Measurements from ENCODE around the gene TBCK. TPM values are rescaled to one million over a fixed set of nuclear protein-coding genes. Genes with fewer than 3 reads are reported as not detected.

The TBCK gene
- total and polyA plus RNA-seq, 3 experiments from 2014 or later, result 21.0 to 23.9 (median 21.7) TPM

DNA sequence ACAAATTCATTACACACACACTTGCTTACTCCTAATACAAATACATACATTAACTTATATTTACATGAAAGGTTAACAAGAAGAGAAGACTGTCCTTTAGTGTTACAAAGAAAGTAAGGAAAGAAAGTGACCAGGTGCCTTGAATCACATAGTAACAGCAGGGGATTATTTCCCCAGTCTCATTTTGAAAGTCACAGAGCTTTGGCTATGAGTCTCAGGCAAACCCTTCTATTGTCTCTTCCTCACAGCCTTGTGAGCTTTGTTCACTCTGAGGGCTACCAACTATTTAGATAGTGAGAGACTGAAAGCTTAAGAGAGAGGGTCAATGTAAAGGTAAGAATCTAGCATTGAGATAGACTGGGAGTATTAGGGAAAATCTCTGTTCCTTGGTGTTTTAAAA is 259.1 kb downstream of the TBCK start:
- no peaks in the 10 kb centered on the region for H3K27me3 ChIP-seq (ENCODE audit: insufficient read depth, low read length, poor library complexity, severe bottlenecking)
- Mint-ChIP-seq H3K36me3 (peaks cover 4 to 23% (median 7%) of the 10 kb centered on the region in 3 donors), H3K27me3 (no peaks in the 10 kb centered on the region), H3K9me3 (no peaks in the 10 kb centered on the region), H3K4me1 (no peaks in the 10 kb centered on the region), H3K4me3 (no peak overlapping the region), H3K27ac (no peak overlapping the region)
- H3K4me3 ChIP-seq (ENCODE audit: low read length), result no peak overlapping the region
- DNase-seq, result no peak
- no peaks in the 10 kb centered on the region for H3K36me3 ChIP-seq (ENCODE audit: insufficient read depth, low read length)
- H3K27ac ChIP-seq (ENCODE audit: low read depth, low read length), result no peak overlapping the region
- CTCF ChIA-PET, result no interaction called here
- POLR2A ChIA-PET, result no interaction called here
- H3K9me3 ChIP-seq (ENCODE audit: low read length), result no peaks in the 10 kb centered on the region
- H3K4me1 ChIP-seq (ENCODE audit: insufficient read depth, low read length), result no peaks in the 10 kb centered on the region

GRCh38 chr4:106051514-106051913 is 264.5 kb downstream of the TBCK start:
- no peaks in the 10 kb centered on the region for H3K27me3 ChIP-seq (ENCODE audit: insufficient read depth, low read length, poor library complexity, severe bottlenecking)
- Mint-ChIP-seq H3K36me3 (peaks cover 6 to 13% (median 11%) of the 10 kb centered on the region in 3 donors), H3K27ac (no peak overlapping the region), H3K9me3 (no peaks in the 10 kb centered on the region), H3K4me1 (no peaks in the 10 kb centered on the region), H3K4me3 (no peak overlapping the region), H3K27me3 (no peaks in the 10 kb centered on the region)
- no peaks in the 10 kb centered on the region for H3K9me3 ChIP-seq (ENCODE audit: low read length)
- POLR2A ChIA-PET, result no interaction called here
- no peak for DNase-seq
- H3K4me1 ChIP-seq (ENCODE audit: insufficient read depth, low read length), result no peaks in the 10 kb centered on the region
- CTCF ChIA-PET, result no interaction called here
- H3K4me3 ChIP-seq (ENCODE audit: low read length), result no peak overlapping the region
- H3K36me3 ChIP-seq (ENCODE audit: insufficient read depth, low read length), result no peaks in the 10 kb centered on the region
- no peak overlapping the region for H3K27ac ChIP-seq (ENCODE audit: low read depth, low read length)

- Mint-ChIP-seq H3K36me3 (peaks cover 15 to 24% (median 18%) of the 10 kb centered on the region in 3 donors), H3K4me1 (no peaks in the 10 kb centered on the region), H3K4me3 (no peak overlapping the region), H3K27me3 (no peaks in the 10 kb centered on the region), H3K9me3 (no peaks in the 10 kb centered on the region), H3K27ac (no peak overlapping the region)
- POLR2A ChIA-PET, result no interaction called here
- Histone ChIP-seq H3K4me1 (ENCODE audit: insufficient read depth, low read length) (no peaks in the 10 kb centered on the region), H3K27me3 (ENCODE audit: insufficient read depth, low read length, poor library complexity, severe bottlenecking) (no peaks in the 10 kb centered on the region), H3K4me3 (ENCODE audit: low read length) (no peak overlapping the region), H3K27ac (ENCODE audit: low read depth, low read length) (no peak overlapping the region), H3K36me3 (ENCODE audit: insufficient read depth, low read length) (no peaks in the 10 kb centered on the region), H3K9me3 (ENCODE audit: low read length) (no peaks in the 10 kb centered on the region)
- CTCF ChIA-PET, result no interaction called here
- no peak for DNase-seq
These were observed 266.5 kb downstream of the TBCK start for GRCh38 chr4:106049490-106049889.

GRCh38 chr4:106048250-106048971 is 267.6 kb downstream of the TBCK start:
- peaks cover 15 to 24% (median 18%) of the 10 kb centered on the region in 3 donors for H3K36me3 Mint-ChIP-seq
- H3K27me3 Mint-ChIP-seq, result no peaks in the 10 kb centered on the region
- POLR2A ChIA-PET, result no interaction called here
- no peaks in the 10 kb centered on the region for H3K4me1 Mint-ChIP-seq
- H3K27ac Mint-ChIP-seq, result no peak overlapping the region
- no peak overlapping the region for H3K4me3 ChIP-seq (ENCODE audit: low read length)
- CTCF ChIA-PET, result no interaction called here
- H3K27me3 ChIP-seq (ENCODE audit: insufficient read depth, low read length, poor library complexity, severe bottlenecking), result no peaks in the 10 kb centered on the region
- H3K27ac ChIP-seq (ENCODE audit: low read depth, low read length), result no peak overlapping the region
- no peaks in the 10 kb centered on the region for H3K9me3 Mint-ChIP-seq
- H3K4me3 Mint-ChIP-seq, result no peak overlapping the region
- no peaks in the 10 kb centered on the region for H3K4me1 ChIP-seq (ENCODE audit: insufficient read depth, low read length)
- no peak for DNase-seq
- no peaks in the 10 kb centered on the region for H3K9me3 ChIP-seq (ENCODE audit: low read length)
- no peaks in the 10 kb centered on the region for H3K36me3 ChIP-seq (ENCODE audit: insufficient read depth, low read length)

- Mint-ChIP-seq H3K9me3 (no peaks in the 10 kb centered on the region), H3K36me3 (peaks cover 15 to 24% (median 18%) of the 10 kb centered on the region in 3 donors), H3K27me3 (no peaks in the 10 kb centered on the region), H3K4me3 (no peak overlapping the region), H3K27ac (no peak overlapping the region), H3K4me1 (no peaks in the 10 kb centered on the region)
- H3K36me3 ChIP-seq (ENCODE audit: insufficient read depth, low read length), result no peaks in the 10 kb centered on the region
- no peaks in the 10 kb centered on the region for H3K4me1 ChIP-seq (ENCODE audit: insufficient read depth, low read length)
- POLR2A ChIA-PET, result no interaction called here
- H3K27me3 ChIP-seq (ENCODE audit: insufficient read depth, low read length, poor library complexity, severe bottlenecking), result no peaks in the 10 kb centered on the region
- no peaks in the 10 kb centered on the region for H3K9me3 ChIP-seq (ENCODE audit: low read length)
- no peak overlapping the region for H3K4me3 ChIP-seq (ENCODE audit: low read length)
- CTCF ChIA-PET, result no interaction called here
- no peak for DNase-seq
- H3K27ac ChIP-seq (ENCODE audit: low read depth, low read length), result no peak overlapping the region
These were observed 269.9 kb downstream of the TBCK start for GRCh38 chr4:106046083-106046482.

GRCh38 chr4:106041294-106042002 is 274.6 kb downstream of the TBCK start:
- DNase-seq, result no peak
- H3K4me3 ChIP-seq (ENCODE audit: low read length), result no peak overlapping the region
- H3K27ac Mint-ChIP-seq, result no peak overlapping the region
- no peaks in the 10 kb centered on the region for H3K27me3 Mint-ChIP-seq
- H3K9me3 ChIP-seq (ENCODE audit: low read length), result no peaks in the 10 kb centered on the region
- H3K4me1 Mint-ChIP-seq, result no peaks in the 10 kb centered on the region
- ChIA-PET CTCF (no interaction called here), POLR2A (no interaction called here)
- H3K4me1 ChIP-seq (ENCODE audit: insufficient read depth, low read length), result no peaks in the 10 kb centered on the region
- H3K9me3 Mint-ChIP-seq, result no peaks in the 10 kb centered on the region
- no peaks in the 10 kb centered on the region for H3K36me3 ChIP-seq (ENCODE audit: insufficient read depth, low read length)
- H3K36me3 Mint-ChIP-seq, result peaks cover 6 to 11% (median 9%) of the 10 kb centered on the region in 3 donors
- no peaks in the 10 kb centered on the region for H3K27me3 ChIP-seq (ENCODE audit: insufficient read depth, low read length, poor library complexity, severe bottlenecking)
- H3K4me3 Mint-ChIP-seq, result no peak overlapping the region
- no peak overlapping the region for H3K27ac ChIP-seq (ENCODE audit: low read depth, low read length)

DNA sequence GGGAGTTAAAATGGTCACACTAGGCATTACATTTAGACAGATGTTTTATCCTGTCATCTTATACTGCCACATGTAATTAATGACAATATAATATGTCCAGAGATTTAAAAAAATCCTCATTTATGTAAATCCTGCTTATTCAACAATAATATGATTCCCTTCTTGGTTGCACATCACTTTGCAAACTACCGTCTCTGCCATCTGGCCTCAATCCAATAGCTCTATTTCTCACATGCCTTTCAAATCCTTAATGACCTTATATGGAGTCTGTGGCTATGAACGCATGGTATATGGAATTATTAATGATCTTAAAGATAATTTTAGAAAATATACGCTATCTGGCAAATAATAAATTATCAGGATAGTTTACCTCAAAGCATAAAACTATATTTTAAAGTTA is 276.2 kb downstream of the TBCK start:
- Mint-ChIP-seq H3K4me3 (no peak overlapping the region), H3K9me3 (no peaks in the 10 kb centered on the region), H3K27me3 (peaks cover 0 to 14% of the 10 kb centered on the region in 2 donors), H3K36me3 (no peaks in the 10 kb centered on the region), H3K27ac (no peak overlapping the region), H3K4me1 (no peaks in the 10 kb centered on the region)
- Histone ChIP-seq H3K4me3 (ENCODE audit: low read length) (no peak overlapping the region), H3K9me3 (ENCODE audit: low read length) (no peaks in the 10 kb centered on the region), H3K27ac (ENCODE audit: low read depth, low read length) (no peak overlapping the region), H3K27me3 (ENCODE audit: insufficient read depth, low read length, poor library complexity, severe bottlenecking) (no peaks in the 10 kb centered on the region), H3K4me1 (ENCODE audit: insufficient read depth, low read length) (no peaks in the 10 kb centered on the region), H3K36me3 (ENCODE audit: insufficient read depth, low read length) (no peaks in the 10 kb centered on the region)
- POLR2A ChIA-PET, result no interaction called here
- no peak for DNase-seq
- CTCF ChIA-PET, result no interaction called here

GRCh38 chr4:106038908-106039307 is 277.1 kb downstream of the TBCK start:
- ChIA-PET CTCF (no interaction called here), POLR2A (no interaction called here)
- Mint-ChIP-seq H3K36me3 (no peaks in the 10 kb centered on the region), H3K27ac (no peak overlapping the region), H3K4me3 (no peak overlapping the region), H3K27me3 (peaks cover 0 to 18% of the 10 kb centered on the region in 2 donors), H3K9me3 (peaks cover 0 to under 1% (median 0%) of the 10 kb centered on the region in 5 donors), H3K4me1 (no peaks in the 10 kb centered on the region)
- Histone ChIP-seq H3K9me3 (ENCODE audit: low read length) (no peaks in the 10 kb centered on the region), H3K4me3 (ENCODE audit: low read length) (no peak overlapping the region), H3K36me3 (ENCODE audit: insufficient read depth, low read length) (no peaks in the 10 kb centered on the region), H3K4me1 (ENCODE audit: insufficient read depth, low read length) (no peaks in the 10 kb centered on the region), H3K27me3 (ENCODE audit: insufficient read depth, low read length, poor library complexity, severe bottlenecking) (no peaks in the 10 kb centered on the region), H3K27ac (ENCODE audit: low read depth, low read length) (no peak overlapping the region)
- DNase-seq, result no peak
